HepG2 (cell line): ENCODE results near the gene APIP. TPM values are rescaled to one million over a fixed set of nuclear protein-coding genes. Genes with fewer than 3 reads are reported as not detected.

Experiments
- MTA1 ChIP-seq: sonication (generic); formaldehyde crosslinking; IDR thresholded peaks from 2 replicates; pipeline ENCODE4 v1.4.0; 2020; ENCODE audit warnings: missing genetic modification reagents, mild to moderate bottlenecking, borderline replicate concordance
- ZBTB38 ChIP-seq: sonication (generic); formaldehyde crosslinking; IDR thresholded peaks from 2 replicates; pipeline ENCODE4 v1.5.1; 2020; ENCODE audit warnings: mild to moderate bottlenecking, missing genetic modification reagents
- ZFP36L1 ChIP-seq: sonication (generic); formaldehyde crosslinking; IDR thresholded peaks from 2 replicates; pipeline ENCODE4 v1.8.0; 2022; ENCODE audit warnings: mild to moderate bottlenecking, missing genetic modification reagents, moderate library complexity
- ZFP90 ChIP-seq: sonication (generic); formaldehyde crosslinking; IDR thresholded peaks from 2 replicates; pipeline ENCODE4 v1.8.0; 2022; ENCODE audit warnings: missing genetic modification reagents, mild to moderate bottlenecking, inconsistent platforms, borderline replicate concordance
- ZNF468 ChIP-seq: sonication (generic); formaldehyde crosslinking; IDR thresholded peaks from 2 replicates; pipeline ENCODE4 v1.8.0; 2022; ENCODE audit warnings: mild to moderate bottlenecking, moderate library complexity, missing genetic modification reagents
- ZNF569 ChIP-seq: sonication (generic); formaldehyde crosslinking; IDR thresholded peaks from 2 replicates; pipeline ENCODE4 v1.5.0; 2020; ENCODE audit warnings: mild to moderate bottlenecking, missing genetic modification reagents, moderate library complexity, borderline replicate concordance
- polyA plus RNA-seq, 8 experiments: library from polyadenylated mRNA; depleted of rRNA in 3 of 8; stranded (reverse) in 7 of 8; unstranded in 1 of 8; fragments of >200 nt; fragmentation: Illumina TruSeq in 4 of 8; extraction: Trizol in 4 of 8; gene quantifications; 2 replicates each; pipeline versions ENCODE4 v1.2.1 to v1.2.3, GENCODE V29; 2011 to 2016; ENCODE audit warnings: low read depth in 4 of 8, missing spikeins in 1 of 8, mixed read lengths in 1 of 8; ENCODE audit not compliant: insufficient read depth in 1 of 8
- total RNA-seq, 5 experiments: library from RNA; depleted of rRNA; stranded (reverse); fragments of >200 nt; fragmentation: Illumina TruSeq; extraction: Trizol; gene quantifications; 2 replicates each; pipeline ENCODE4 v1.2.3, GENCODE V29; 2016; ENCODE audit warnings: low read depth in 1 of 5
- TF ChIP-seq, protein P1 (sequence below): IDR thresholded peaks from 2 replicates; pipeline ENCODE4 v1.6.1; 2016; ENCODE audit warnings: low read depth, borderline replicate concordance
- TF ChIP-seq, protein P2 (sequence below): sonication (generic); formaldehyde crosslinking; conservative IDR thresholded peaks from 2 replicates; pipeline ENCODE4 v1.8.0; 2022; ENCODE audit warnings: low read depth, missing genetic modification reagents
- TF ChIP-seq, protein P3 (sequence below): sonication (generic); formaldehyde crosslinking; IDR thresholded peaks from one replicate; pipeline ENCODE4 v1.5.1; 2020; ENCODE audit warnings: mild to moderate bottlenecking, missing genetic modification reagents; ENCODE audit errors: not compliant biosample characterization
- TF ChIP-seq, protein P4 (sequence below): sonication (generic); formaldehyde crosslinking; IDR thresholded peaks from 2 replicates; pipeline ENCODE4 v1.8.1; 2023; ENCODE audit warnings: mild to moderate bottlenecking, missing genetic modification reagents
- TF ChIP-seq, protein P5 (sequence below), 2 experiments: sonication (generic) in 1 of 2; formaldehyde crosslinking in 1 of 2; IDR thresholded peaks; 2 replicates each; pipeline versions ENCODE4 v1.4.0 to v1.6.1; 2016 to 2020; ENCODE audit warnings: borderline replicate concordance in 1 of 2, low read depth in 1 of 2, mild to moderate bottlenecking in 1 of 2, missing genetic modification reagents in 1 of 2

APIP gene
- total and polyA plus RNA-seq, 2 of the 13 experiments (the other 11 are each of a cell fraction or from before 2014, with no cell fraction given): 16.9 to 31.0 TPM

DNA sequence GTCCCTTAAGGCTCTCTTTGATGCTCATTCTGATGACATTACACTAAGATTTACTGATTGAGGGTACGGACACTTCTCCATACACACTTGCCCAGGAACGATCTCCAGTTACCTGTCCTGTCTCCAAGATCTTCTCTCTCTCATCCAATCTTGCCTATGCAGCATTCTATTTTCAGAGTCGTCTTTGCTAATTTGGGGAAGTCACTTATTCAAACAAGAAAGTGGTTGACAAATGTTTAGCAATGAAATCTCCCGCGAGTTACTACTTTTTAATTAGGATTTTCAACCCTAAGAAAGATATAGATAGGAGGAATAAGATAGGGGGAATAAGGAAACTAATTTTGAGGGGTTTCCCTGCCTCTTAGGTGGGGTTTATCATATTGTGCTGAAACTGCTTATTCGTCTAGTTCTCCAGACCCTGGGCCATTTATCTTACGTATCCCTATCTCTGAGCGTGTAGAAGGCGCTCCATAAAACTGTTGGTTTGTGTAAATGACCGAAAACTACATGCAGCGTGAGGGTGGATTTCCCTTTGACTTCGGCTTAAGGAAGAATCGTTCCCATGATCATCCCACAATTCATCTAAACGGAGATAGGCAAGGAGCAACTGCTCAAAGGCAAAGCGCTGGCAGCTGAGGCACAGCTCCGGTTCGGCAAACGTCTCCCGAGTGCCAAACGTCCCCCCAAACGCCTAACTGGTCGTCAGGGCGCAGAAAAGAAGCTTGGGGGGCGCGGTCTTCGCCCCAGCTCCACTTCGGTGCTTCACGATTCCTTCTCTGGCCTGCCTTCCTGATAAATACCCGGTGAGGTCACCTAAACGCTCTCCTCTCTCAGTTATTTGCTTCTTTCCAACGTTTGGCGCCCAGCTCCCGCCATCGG is 804 bp downstream of the APIP start (continued):
- TF ChIP-seq, protein P1, sequence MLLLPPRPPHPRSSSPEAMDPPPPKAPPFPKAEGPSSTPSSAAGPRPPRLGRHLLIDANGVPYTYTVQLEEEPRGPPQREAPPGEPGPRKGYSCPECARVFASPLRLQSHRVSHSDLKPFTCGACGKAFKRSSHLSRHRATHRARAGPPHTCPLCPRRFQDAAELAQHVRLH (CRISPR knock-in tag): no peak
- no peak for TF ChIP-seq ZFP36L1
- TF ChIP-seq, protein P2, sequence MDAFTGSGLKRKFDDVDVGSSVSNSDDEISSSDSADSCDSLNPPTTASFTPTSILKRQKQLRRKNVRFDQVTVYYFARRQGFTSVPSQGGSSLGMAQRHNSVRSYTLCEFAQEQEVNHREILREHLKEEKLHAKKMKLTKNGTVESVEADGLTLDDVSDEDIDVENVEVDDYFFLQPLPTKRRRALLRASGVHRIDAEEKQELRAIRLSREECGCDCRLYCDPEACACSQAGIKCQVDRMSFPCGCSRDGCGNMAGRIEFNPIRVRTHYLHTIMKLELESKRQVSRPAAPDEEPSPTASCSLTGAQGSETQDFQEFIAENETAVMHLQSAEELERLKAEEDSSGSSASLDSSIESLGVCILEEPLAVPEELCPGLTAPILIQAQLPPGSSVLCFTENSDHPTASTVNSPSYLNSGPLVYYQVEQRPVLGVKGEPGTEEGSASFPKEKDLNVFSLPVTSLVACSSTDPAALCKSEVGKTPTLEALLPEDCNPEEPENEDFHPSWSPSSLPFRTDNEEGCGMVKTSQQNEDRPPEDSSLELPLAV (CRISPR knock-in tag): no peak
- no peak for TF ChIP-seq MTA1 (CRISPR knock-in tag)
- TF ChIP-seq, protein P3, sequence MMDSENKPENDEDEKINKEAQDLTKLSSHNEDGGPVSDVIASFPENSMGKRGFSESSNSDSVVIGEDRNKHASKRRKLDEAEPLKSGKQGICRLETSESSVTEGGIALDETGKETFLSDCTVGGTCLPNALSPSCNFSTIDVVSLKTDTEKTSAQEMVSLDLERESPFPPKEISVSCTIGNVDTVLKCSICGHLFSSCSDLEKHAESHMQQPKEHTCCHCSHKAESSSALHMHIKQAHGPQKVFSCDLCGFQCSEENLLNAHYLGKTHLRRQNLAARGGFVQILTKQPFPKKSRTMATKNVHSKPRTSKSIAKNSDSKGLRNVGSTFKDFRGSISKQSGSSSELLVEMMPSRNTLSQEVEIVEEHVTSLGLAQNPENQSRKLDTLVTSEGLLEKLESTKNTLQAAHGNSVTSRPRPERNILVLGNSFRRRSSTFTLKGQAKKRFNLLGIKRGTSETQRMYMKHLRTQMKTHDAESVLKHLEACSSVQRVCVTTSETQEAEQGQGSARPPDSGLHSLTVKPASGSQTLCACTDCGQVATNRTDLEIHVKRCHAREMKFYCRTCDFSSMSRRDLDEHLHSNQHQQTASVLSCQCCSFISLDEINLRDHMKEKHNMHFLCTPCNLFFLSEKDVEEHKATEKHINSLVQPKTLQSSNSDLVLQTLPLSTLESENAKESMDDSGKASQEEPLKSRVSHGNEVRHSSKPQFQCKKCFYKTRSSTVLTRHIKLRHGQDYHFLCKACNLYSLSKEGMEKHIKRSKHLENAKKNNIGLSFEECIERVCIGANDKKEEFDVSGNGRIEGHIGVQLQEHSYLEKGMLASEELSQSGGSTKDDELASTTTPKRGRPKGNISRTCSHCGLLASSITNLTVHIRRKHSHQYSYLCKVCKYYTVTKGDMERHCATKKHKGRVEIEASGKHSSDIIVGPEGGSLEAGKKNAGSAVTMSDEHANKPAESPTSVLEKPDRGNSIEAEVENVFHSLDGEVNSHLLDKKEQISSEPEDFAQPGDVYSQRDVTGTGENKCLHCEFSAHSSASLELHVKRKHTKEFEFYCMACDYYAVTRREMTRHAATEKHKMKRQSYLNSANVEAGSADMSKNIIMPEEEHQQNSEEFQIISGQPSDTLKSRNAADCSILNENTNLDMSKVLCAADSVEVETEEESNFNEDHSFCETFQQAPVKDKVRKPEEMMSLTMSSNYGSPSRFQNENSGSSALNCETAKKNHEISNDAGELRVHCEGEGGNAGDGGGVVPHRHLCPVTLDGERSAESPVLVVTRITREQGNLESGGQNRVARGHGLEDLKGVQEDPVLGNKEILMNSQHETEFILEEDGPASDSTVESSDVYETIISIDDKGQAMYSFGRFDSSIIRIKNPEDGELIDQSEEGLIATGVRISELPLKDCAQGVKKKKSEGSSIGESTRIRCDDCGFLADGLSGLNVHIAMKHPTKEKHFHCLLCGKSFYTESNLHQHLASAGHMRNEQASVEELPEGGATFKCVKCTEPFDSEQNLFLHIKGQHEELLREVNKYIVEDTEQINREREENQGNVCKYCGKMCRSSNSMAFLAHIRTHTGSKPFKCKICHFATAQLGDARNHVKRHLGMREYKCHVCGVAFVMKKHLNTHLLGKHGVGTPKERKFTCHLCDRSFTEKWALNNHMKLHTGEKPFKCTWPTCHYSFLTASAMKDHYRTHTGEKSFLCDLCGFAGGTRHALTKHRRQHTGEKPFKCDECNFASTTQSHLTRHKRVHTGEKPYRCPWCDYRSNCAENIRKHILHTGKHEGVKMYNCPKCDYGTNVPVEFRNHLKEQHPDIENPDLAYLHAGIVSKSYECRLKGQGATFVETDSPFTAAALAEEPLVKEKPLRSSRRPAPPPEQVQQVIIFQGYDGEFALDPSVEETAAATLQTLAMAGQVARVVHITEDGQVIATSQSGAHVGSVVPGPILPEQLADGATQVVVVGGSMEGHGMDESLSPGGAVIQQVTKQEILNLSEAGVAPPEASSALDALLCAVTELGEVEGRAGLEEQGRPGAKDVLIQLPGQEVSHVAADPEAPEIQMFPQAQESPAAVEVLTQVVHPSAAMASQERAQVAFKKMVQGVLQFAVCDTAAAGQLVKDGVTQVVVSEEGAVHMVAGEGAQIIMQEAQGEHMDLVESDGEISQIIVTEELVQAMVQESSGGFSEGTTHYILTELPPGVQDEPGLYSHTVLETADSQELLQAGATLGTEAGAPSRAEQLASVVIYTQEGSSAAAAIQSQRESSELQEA (CRISPR knock-in tag): peak; percentile 73
- TF ChIP-seq, protein P4, sequence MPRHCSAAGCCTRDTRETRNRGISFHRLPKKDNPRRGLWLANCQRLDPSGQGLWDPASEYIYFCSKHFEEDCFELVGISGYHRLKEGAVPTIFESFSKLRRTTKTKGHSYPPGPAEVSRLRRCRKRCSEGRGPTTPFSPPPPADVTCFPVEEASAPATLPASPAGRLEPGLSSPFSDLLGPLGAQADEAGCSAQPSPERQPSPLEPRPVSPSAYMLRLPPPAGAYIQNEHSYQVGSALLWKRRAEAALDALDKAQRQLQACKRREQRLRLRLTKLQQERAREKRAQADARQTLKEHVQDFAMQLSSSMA (CRISPR knock-in tag): peak; percentile 76
- TF ChIP-seq, protein P5, sequence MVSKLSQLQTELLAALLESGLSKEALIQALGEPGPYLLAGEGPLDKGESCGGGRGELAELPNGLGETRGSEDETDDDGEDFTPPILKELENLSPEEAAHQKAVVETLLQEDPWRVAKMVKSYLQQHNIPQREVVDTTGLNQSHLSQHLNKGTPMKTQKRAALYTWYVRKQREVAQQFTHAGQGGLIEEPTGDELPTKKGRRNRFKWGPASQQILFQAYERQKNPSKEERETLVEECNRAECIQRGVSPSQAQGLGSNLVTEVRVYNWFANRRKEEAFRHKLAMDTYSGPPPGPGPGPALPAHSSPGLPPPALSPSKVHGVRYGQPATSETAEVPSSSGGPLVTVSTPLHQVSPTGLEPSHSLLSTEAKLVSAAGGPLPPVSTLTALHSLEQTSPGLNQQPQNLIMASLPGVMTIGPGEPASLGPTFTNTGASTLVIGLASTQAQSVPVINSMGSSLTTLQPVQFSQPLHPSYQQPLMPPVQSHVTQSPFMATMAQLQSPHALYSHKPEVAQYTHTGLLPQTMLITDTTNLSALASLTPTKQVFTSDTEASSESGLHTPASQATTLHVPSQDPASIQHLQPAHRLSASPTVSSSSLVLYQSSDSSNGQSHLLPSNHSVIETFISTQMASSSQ (IDR thresholded peaks at IDR 0.05; ENCODE audit: low read depth): no peak
- TF ChIP-seq, protein P5 (CRISPR knock-in tag; IDR thresholded peaks at IDR 0.05; ENCODE audit: borderline replicate concordance): no peak
- TF ChIP-seq ZBTB38: peak; percentile 63; the same call in 1 of the 2 replicates
- TF ChIP-seq ZNF569 (CRISPR knock-in tag): no peak
- no peak for TF ChIP-seq ZFP90 (CRISPR knock-in tag)
- no peak for TF ChIP-seq ZNF468 (CRISPR knock-in tag)
